ENCODE measurements around the gene CST3.

The CST3 gene

DNA sequence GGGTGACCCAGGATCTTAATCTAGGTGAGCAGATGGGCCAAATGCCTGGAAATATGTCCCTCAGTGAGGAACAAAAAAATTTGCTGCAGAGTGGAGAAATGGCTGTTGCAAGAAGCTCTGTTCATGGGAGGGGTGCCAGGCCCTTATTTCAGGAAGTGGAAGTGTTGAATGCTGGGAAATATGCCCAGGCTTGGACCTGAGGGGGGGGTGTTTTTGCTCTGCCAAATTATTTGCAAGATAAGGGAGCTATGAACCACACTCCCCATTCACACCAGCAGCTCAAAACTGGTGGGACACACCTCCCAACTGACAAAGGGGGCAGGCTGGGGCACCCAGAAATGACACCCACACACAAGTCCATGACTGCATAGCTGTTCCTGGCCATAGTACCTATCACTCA, 42.4 kb upstream of the CST3 start:
- TF ChIP-seq POLR2AphosphoS5 (IDR thresholded peaks at IDR 0.05; ENCODE audit: low read depth, low read length) (no peak), FOXP2 (optimal IDR thresholded peaks at IDR 0.05; ENCODE audit: borderline replicate concordance, extremely low read depth, extremely low read length, insufficient read depth) (no peak), SIN3A (IDR thresholded peaks at IDR 0.05; ENCODE audit: borderline replicate concordance, insufficient read depth, low read length) (no peak), TAF1 (IDR thresholded peaks at IDR 0.05; ENCODE audit: borderline replicate concordance, insufficient read depth, low read length) (no peak)
- TF ChIP-seq, protein P1, sequence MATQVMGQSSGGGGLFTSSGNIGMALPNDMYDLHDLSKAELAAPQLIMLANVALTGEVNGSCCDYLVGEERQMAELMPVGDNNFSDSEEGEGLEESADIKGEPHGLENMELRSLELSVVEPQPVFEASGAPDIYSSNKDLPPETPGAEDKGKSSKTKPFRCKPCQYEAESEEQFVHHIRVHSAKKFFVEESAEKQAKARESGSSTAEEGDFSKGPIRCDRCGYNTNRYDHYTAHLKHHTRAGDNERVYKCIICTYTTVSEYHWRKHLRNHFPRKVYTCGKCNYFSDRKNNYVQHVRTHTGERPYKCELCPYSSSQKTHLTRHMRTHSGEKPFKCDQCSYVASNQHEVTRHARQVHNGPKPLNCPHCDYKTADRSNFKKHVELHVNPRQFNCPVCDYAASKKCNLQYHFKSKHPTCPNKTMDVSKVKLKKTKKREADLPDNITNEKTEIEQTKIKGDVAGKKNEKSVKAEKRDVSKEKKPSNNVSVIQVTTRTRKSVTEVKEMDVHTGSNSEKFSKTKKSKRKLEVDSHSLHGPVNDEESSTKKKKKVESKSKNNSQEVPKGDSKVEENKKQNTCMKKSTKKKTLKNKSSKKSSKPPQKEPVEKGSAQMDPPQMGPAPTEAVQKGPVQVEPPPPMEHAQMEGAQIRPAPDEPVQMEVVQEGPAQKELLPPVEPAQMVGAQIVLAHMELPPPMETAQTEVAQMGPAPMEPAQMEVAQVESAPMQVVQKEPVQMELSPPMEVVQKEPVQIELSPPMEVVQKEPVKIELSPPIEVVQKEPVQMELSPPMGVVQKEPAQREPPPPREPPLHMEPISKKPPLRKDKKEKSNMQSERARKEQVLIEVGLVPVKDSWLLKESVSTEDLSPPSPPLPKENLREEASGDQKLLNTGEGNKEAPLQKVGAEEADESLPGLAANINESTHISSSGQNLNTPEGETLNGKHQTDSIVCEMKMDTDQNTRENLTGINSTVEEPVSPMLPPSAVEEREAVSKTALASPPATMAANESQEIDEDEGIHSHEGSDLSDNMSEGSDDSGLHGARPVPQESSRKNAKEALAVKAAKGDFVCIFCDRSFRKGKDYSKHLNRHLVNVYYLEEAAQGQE (IDR thresholded peaks at IDR 0.05; ENCODE audit: insufficient read depth in 1 of 2, low read depth in 2 of 2, low read length in 2 of 2), result no peak

DNA sequence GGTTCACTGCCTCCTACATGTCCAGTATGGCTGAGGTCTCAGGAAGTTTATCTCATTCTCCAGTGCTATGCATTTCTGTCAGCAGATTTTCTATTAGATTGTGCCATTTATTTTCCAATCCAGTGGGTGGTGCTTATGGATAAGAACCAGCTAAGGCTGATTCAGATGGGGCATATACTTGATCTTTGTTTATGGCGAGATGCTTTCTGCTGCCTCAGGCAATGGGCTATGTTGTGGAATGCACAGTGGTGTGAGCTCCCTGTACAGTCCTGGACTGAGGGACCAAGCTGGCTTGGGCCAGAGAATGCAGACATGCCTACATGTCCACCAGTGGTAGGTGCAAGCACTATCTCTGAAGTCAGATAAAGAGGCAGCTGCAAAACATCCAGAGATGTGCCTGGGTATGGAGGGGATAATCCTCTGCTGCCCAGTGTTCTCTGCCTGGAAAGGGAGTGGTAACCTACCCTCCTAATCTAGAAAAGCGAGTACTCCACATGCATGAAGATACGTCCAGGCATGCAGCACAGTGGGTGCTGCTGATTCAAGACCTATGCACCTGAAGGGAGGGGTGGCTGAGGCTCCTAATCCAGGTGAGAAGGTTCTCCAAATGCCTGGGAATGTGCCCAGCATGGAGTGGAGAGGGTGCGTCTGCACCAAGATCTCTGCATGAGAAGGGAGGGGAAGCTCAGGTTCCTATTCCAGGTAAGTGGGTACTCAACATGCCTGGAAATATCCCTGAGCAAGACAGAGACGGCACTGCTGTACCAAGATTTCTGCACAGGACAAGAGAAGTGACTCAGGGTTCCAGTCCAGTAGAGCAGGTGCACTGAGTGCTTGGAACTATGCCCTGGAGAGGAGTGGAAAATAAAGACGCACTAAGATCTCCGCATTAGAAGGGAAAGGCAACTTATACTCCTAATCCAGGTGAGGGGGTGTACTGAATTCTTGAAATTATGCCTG, 41.7 kb upstream of the CST3 start:
- TF ChIP-seq TAF1 (IDR thresholded peaks at IDR 0.05; ENCODE audit: borderline replicate concordance, insufficient read depth, low read length) (no peak), POLR2AphosphoS5 (IDR thresholded peaks at IDR 0.05; ENCODE audit: low read depth, low read length) (no peak), SIN3A (IDR thresholded peaks at IDR 0.05; ENCODE audit: borderline replicate concordance, insufficient read depth, low read length) (no peak), FOXP2 (optimal IDR thresholded peaks at IDR 0.05; ENCODE audit: borderline replicate concordance, extremely low read depth, extremely low read length, insufficient read depth) (no peak)
- TF ChIP-seq, protein P1 (IDR thresholded peaks at IDR 0.05; ENCODE audit: insufficient read depth in 1 of 2, low read depth in 2 of 2, low read length in 2 of 2), result no peak

DNA sequence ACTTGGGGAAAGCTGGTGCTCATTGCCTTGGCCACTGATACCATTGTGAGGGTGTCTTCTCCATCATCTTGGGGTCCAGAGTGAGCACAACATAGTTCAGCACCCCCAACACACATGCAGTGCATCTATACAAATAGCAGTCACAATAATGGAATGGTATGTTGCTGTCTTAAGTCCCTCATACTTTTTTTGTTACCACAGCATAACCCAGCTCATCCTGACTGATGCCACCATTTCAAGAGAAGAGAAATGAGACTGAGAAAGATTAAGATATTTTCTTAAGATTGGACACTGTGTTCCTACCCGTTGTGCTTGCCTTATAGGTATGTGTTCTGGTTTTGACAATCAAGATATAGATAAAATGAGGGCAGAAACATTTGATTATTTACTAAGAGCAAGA, 35.5 kb upstream of the CST3 start:
- TF ChIP-seq FOXP2 (optimal IDR thresholded peaks at IDR 0.05; ENCODE audit: borderline replicate concordance, extremely low read depth, extremely low read length, insufficient read depth) (no peak), POLR2AphosphoS5 (IDR thresholded peaks at IDR 0.05; ENCODE audit: low read depth, low read length) (no peak), SIN3A (IDR thresholded peaks at IDR 0.05; ENCODE audit: borderline replicate concordance, insufficient read depth, low read length) (no peak), TAF1 (IDR thresholded peaks at IDR 0.05; ENCODE audit: borderline replicate concordance, insufficient read depth, low read length) (no peak)
- TF ChIP-seq, protein P1 (IDR thresholded peaks at IDR 0.05; ENCODE audit: insufficient read depth in 1 of 2, low read depth in 2 of 2, low read length in 2 of 2), result no peak

DNA sequence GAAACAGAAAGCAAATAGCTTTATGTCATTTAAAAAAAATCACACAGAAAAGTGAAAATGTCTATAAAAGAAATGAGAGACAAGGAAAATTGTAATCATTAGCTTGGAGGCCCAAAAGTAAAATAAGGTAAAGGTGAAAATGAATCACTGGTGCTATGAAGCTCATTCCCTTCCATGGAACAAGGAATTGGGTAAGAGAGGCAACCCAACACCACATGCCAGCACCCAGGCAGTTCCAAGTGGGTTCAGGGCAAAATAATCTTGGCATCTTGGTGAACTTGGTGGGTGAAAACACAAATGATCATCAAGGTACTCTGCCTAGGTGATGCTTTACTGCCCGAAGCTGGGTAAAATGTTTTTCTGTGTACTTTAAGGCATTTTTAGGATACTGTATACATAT, 34.4 kb upstream of the CST3 start:
- TF ChIP-seq FOXP2 (optimal IDR thresholded peaks at IDR 0.05; ENCODE audit: borderline replicate concordance, extremely low read depth, extremely low read length, insufficient read depth), result no peak
- TF ChIP-seq, protein P1 (IDR thresholded peaks at IDR 0.05; ENCODE audit: insufficient read depth in 1 of 2, low read depth in 2 of 2, low read length in 2 of 2), result no peak
- no peak for TF ChIP-seq TAF1 (IDR thresholded peaks at IDR 0.05; ENCODE audit: borderline replicate concordance, insufficient read depth, low read length)
- TF ChIP-seq SIN3A (IDR thresholded peaks at IDR 0.05; ENCODE audit: borderline replicate concordance, insufficient read depth, low read length), result no peak
- TF ChIP-seq POLR2AphosphoS5 (IDR thresholded peaks at IDR 0.05; ENCODE audit: low read depth, low read length), result no peak

All from PFSK-1 (cell line).